NB4 (cell line): ENCODE measurements around the gene TAF1B.

Experiments
- DNase-seq: peaks from one replicate; pipeline ENCODE4 v3.0.0; 2010; ENCODE audit warnings: low read depth
- H3K4me3 ChIP-seq: one replicate; pipeline ENCODE4 v1.5.1; 2011; ENCODE audit warnings: mild to moderate bottlenecking, low read depth, low read length, moderate library complexity
- MYC ChIP-seq: IDR thresholded peaks from 2 replicates; pipeline ENCODE4 v1.6.1; 2011; ENCODE audit warnings: low read depth, low read length
- POLR2A ChIP-seq: IDR thresholded peaks from 2 replicates; pipeline ENCODE4 v1.6.1; 2011; ENCODE audit warnings: mild to moderate bottlenecking; ENCODE audit not compliant: insufficient read length; ENCODE audit errors: extremely low read depth
- TF ChIP-seq, protein P1 (sequence below): IDR thresholded peaks from 2 replicates; pipeline ENCODE4 v1.6.1; 2011; ENCODE audit warnings: low read depth, low read length
- TF ChIP-seq, protein P2 (sequence below): IDR thresholded peaks from one replicate; pipeline ENCODE4 v1.5.1; 2012; ENCODE audit warnings: low read depth, low read length

The TAF1B gene

DNA sequence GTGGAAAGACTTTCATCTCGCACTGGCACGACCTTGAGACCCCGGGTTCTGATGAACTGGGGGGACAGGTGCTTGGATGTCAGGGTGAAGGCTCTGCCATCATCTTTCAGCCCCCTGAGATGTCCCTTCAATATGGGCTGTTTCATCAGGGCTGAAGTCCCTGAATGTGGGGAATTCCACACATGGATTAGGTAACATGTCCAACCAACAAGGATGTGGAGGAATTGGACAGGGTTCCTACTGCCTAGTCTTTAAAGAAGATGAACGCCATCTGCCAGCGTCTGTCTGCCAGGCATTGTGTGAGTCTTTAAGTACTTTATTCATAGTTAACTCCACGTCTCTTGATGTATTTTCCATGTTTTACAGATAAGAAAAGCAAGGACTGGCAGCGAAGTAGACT is 102.3 kb downstream of the TAF1B start:
- no peak for DNase-seq
- TF ChIP-seq, protein P1, sequence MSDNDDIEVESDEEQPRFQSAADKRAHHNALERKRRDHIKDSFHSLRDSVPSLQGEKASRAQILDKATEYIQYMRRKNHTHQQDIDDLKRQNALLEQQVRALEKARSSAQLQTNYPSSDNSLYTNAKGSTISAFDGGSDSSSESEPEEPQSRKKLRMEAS, result no peak
- TF ChIP-seq, protein P2, sequence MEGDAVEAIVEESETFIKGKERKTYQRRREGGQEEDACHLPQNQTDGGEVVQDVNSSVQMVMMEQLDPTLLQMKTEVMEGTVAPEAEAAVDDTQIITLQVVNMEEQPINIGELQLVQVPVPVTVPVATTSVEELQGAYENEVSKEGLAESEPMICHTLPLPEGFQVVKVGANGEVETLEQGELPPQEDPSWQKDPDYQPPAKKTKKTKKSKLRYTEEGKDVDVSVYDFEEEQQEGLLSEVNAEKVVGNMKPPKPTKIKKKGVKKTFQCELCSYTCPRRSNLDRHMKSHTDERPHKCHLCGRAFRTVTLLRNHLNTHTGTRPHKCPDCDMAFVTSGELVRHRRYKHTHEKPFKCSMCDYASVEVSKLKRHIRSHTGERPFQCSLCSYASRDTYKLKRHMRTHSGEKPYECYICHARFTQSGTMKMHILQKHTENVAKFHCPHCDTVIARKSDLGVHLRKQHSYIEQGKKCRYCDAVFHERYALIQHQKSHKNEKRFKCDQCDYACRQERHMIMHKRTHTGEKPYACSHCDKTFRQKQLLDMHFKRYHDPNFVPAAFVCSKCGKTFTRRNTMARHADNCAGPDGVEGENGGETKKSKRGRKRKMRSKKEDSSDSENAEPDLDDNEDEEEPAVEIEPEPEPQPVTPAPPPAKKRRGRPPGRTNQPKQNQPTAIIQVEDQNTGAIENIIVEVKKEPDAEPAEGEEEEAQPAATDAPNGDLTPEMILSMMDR, result no peak
- TF ChIP-seq MYC, result no peak
- no peak for TF ChIP-seq POLR2A
- no peak overlapping the region for H3K4me3 ChIP-seq

DNA sequence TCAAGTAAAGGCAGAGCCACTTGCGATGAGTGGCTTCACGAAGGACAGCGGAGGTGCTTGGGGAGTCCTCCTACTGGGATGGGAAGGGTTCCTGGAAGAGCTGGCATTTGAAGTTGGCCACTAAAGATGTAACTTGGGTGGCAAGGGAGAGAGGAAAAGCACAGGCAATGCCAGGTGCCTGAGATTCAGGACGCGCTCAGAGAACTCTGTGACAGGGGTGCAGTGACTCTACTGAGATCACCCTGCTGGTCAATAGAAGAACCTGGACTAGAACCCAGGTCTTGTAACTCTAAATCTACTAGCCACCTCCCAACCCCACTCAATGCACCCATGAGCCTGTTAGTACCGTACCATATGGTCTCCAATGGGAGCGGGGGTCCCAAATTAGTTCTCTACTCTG is 102.8 kb downstream of the TAF1B start:
- TF ChIP-seq MYC, result no peak
- TF ChIP-seq, protein P2, result no peak
- TF ChIP-seq, protein P1, result no peak
- TF ChIP-seq POLR2A, result no peak
- DNase-seq, result no peak
- H3K4me3 ChIP-seq, result no peak overlapping the region

DNA sequence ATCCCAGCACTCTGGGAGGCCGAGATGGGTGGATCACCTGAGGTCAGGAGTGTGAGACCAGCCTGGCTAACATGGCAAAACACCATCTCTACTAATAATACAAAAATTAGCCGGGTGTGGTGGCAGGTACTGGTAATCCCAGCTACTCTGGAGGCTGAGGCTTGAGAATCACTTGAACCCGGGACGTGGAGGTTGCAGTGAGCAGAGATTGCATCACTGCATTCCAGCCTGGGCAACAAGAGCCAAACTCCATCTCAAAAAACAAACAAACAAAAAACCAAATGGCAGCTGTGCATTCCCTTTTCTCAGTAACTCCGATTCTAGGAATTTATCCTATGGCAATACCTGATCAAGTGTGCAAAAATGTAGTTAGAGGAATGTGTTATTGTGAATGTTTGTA is 103.5 kb downstream of the TAF1B start:
- no peak for DNase-seq
- TF ChIP-seq, protein P2, result no peak
- no peak for TF ChIP-seq POLR2A
- TF ChIP-seq, protein P1, result no peak
- H3K4me3 ChIP-seq, result no peak overlapping the region

DNA sequence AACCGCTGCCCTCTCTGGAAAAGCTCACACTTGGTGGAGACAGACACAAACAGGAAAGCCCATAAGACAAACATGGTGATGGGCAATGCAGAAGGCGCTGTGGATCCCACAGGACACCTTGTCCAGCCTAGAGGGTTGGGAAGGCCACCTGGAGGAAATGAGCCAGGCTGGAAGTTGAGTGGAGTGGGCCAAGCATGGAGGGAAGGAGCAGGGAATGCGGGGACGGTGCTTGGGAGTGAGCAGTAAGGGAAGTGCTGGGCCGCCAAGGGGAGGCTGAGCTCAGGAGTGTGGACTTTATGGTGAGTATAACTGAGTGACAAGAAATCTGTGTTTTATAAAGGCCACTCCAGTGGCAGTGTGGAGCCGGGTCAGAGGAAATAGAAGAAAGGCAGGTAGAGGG is 105.4 kb downstream of the TAF1B start:
- TF ChIP-seq, protein P1, result no peak
- no peak for TF ChIP-seq POLR2A
- TF ChIP-seq MYC, result no peak
- TF ChIP-seq, protein P2, result no peak
- no peak for DNase-seq
- H3K4me3 ChIP-seq, result no peak overlapping the region

DNA sequence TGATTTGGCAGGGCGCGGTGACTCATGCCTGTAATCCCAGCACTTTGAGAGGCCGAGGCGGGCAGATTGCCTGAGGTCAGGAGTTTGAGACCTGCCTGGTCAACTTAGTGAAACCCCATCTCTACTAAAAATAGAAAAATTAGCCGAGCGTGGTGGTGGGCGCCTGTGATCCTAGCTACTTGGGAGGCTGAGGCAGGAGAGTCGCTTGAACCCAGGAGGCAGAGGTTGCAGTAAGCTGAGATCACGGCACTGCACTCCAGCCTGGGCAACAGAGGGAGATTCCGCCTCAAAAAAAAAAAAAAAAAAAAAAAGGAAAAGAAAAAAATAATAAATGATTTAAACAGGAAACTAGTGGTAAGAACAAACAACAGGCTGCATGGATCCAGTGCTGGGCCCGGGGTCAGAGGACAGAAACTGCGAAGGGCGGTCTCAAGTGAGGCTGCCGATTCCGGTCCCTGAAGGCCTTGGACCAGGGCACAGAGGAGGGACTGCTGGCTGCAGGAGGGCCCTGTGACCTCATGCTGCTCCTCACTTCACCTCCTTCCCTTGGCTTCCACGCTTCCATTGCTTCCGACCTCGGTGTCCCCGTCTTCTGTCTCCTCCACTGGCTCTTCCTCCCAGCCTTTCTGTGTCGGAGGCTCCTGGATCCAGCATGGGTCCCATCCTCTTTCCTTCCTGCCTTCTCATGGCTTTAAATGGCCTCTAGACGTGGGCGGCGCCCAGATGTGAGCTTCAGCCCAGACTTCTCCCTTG is 106.1 kb downstream of the TAF1B start:
- TF ChIP-seq, protein P2, result no peak
- no peak for TF ChIP-seq MYC
- TF ChIP-seq, protein P1, result no peak
- no peak for TF ChIP-seq POLR2A
- DNase-seq, result no peak
- no peak overlapping the region for H3K4me3 ChIP-seq
